Measurements from ENCODE around the gene ZNF516.

- TF ChIP-seq POLR2AphosphoS5 (IDR thresholded peaks at IDR 0.05; ENCODE audit: low read length) (no peak), CTCF (IDR thresholded peaks at IDR 0.05 in 2 of 3, conservative IDR thresholded peaks at IDR 0.05 in 1 of 3; ENCODE audit: control insufficient read depth in 2 of 3, extremely low read depth in 1 of 3, insufficient read depth in 1 of 3, low read depth in 3 of 3, low read length in 3 of 3) (peak; percentile 84 to 93 (median 91)), MAX (IDR thresholded peaks at IDR 0.05; ENCODE audit: low read depth, low read length) (no peak), FOXM1 (IDR thresholded peaks at IDR 0.05; ENCODE audit: low read depth, low read length) (no peak), IKZF1 (conservative IDR thresholded peaks at IDR 0.05) (no peak), TAF1 (IDR thresholded peaks at IDR 0.05; ENCODE audit: borderline replicate concordance, low read depth, low read length) (no peak), YY1 (IDR thresholded peaks at IDR 0.05; ENCODE audit: low read depth, low read length) (no peak), CREM (IDR thresholded peaks at IDR 0.05; ENCODE audit: low read depth) (no peak), RELB (IDR thresholded peaks at IDR 0.05; ENCODE audit: low read depth) (no peak), POLR2A (IDR thresholded peaks at IDR 0.05; ENCODE audit: low read depth, low read length) (no peak), SUZ12 (IDR thresholded peaks at IDR 0.05; ENCODE audit: unreplicated experiment) (no peak), ZNF622 (IDR thresholded peaks at IDR 0.05) (no peak)
These were observed 145.9 kb downstream of the ZNF516 start for GRCh38 chr18:76349067-76349715.

Measured in GM12878 (cell line).